ENCODE data around the gene UAP1. TPM values are rescaled to one million over a fixed set of nuclear protein-coding genes. Genes with fewer than 3 reads are reported as not detected.

UAP1 gene
- polyA plus RNA-seq, 1 donor from 2014 or later: 40.1 TPM

DNA sequence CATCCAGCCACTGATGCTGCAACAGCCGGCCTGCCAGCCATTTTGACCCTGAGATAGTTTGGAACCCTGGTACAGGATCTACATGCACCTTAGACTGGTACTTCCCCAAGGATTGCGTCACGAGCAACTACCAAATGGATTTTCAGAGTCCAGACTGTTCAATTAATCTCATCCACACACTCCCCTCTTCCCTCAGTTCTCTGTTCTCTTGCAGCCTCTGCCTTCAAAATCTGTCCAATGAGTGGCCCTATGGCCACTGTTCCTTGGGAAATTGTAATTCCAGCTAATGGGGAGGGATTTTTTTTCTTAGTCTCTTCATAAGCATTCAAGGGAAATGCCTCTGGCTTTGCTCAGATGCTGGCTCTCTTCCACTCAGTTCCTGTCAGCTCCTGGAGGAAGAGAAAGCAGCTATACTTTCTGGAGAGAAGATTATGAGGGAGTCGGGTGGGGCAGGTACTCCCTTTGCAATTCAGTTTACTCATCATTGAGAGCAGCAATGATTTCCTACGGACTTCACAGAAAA, 19.8 kb upstream of the UAP1 start:
- Histone ChIP-seq H3K27ac (ENCODE audit: low read length) (no peak overlapping the region), H3K27me3 (ENCODE audit: insufficient read depth, low read depth, low read length) (no peaks in the 10 kb centered on the region)

DNA sequence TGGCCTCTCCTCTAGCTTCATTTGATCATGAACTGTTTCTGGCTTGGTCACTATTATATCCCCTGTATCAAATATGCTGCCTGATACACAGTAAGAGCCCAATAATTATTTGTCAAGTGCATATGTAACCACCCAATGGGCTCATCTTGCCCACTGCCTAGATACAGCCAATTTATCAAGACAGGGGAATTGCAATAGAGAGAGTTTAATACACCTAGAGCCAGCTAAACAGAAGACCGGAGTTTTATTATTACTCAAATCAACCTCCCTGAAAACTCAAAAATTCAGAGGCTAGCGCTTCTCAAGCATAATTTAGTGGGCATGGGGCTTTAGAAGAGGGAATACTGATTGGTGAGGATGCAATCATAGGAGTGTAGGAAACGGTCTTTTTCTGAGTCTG, 18.3 kb upstream of the UAP1 start:
- no peak for TF ChIP-seq MXI1 (conservative IDR thresholded peaks at IDR 0.05; ENCODE audit: poor library complexity, severe bottlenecking)
- no peaks in the 10 kb centered on the region for H3K79me2 ChIP-seq (replicated peaks; ENCODE audit: insufficient read depth, low read length)
- no peak overlapping the region for H3K9ac ChIP-seq (ENCODE audit: low read length)
- H2AFZ ChIP-seq (ENCODE audit: low read depth, low read length): no peak overlapping the region
- H3K9me2 ChIP-seq (ENCODE audit: insufficient read depth, low read length): no peaks in the 10 kb centered on the region
- no peak overlapping the region for H3K4me2 ChIP-seq (ENCODE audit: low read length)
- H3F3A ChIP-seq (ENCODE audit: insufficient read depth, low read length, poor library complexity, severe bottlenecking): no peaks in the 10 kb centered on the region
- H3K36me3 ChIP-seq (ENCODE audit: insufficient read depth, low read length): no peaks in the 10 kb centered on the region
- H3K9me3 ChIP-seq (ENCODE audit: low read length): no peaks in the 10 kb centered on the region
- H4K20me1 ChIP-seq (ENCODE audit: insufficient read depth): no peaks in the 10 kb centered on the region
- H3K27ac ChIP-seq (ENCODE audit: low read length): no peak overlapping the region
- no peaks in the 10 kb centered on the region for H3K27me3 ChIP-seq (ENCODE audit: insufficient read depth, low read depth, low read length)
- no peak overlapping the region for H3K4me3 ChIP-seq (ENCODE audit: low read length)

More for the DNA sequence above, 19.8 kb upstream of the UAP1 start:
- no peaks in the 10 kb centered on the region for H4K20me1 ChIP-seq (ENCODE audit: insufficient read depth)
- H3K9ac ChIP-seq (ENCODE audit: low read length): no peak overlapping the region
- no peaks in the 10 kb centered on the region for H3K9me3 ChIP-seq (ENCODE audit: low read length)
- no peaks in the 10 kb centered on the region for H3K36me3 ChIP-seq (ENCODE audit: insufficient read depth, low read length)
- no peak overlapping the region for H2AFZ ChIP-seq (ENCODE audit: low read depth, low read length)
- no peak for TF ChIP-seq MXI1 (conservative IDR thresholded peaks at IDR 0.05; ENCODE audit: poor library complexity, severe bottlenecking)
- TF ChIP-seq SMC3 (conservative IDR thresholded peaks at IDR 0.05; ENCODE audit: poor library complexity): no peak
- no peaks in the 10 kb centered on the region for H3F3A ChIP-seq (ENCODE audit: insufficient read depth, low read length, poor library complexity, severe bottlenecking)
- no peaks in the 10 kb centered on the region for H3K79me2 ChIP-seq (replicated peaks; ENCODE audit: insufficient read depth, low read length)
- no peak overlapping the region for H3K4me3 ChIP-seq (ENCODE audit: low read length)
- H3K4me2 ChIP-seq (ENCODE audit: low read length): no peak overlapping the region
- H3K9me2 ChIP-seq (ENCODE audit: insufficient read depth, low read length): no peaks in the 10 kb centered on the region

DNA sequence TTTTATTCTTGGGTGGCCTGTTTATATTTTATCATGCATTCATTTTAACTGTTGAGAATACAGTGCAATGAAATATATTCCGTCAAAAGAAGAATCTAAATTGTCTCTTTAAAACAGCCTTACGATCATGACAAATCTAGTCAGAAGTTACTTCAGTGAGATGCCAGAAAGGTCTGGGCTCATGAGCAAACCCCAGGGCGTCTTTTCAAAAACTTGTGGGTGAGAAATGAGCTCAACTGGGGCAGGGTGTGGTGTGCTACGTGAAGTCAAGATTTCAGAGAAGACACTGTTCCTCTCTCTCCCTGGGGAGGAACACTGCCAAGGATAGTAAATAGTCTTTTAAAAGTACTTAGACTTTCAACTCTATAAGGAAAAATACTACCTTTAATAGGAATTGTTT, 13.4 kb upstream of the UAP1 start:
- Histone ChIP-seq H4K20me1 (ENCODE audit: insufficient read depth) (no peaks in the 10 kb centered on the region), H3F3A (ENCODE audit: insufficient read depth, low read length, poor library complexity, severe bottlenecking) (no peaks in the 10 kb centered on the region), H3K4me2 (ENCODE audit: low read length) (no peak overlapping the region), H3K27me3 (ENCODE audit: insufficient read depth, low read depth, low read length) (no peaks in the 10 kb centered on the region), H2AFZ (ENCODE audit: low read depth, low read length) (no peak overlapping the region), H3K9me2 (ENCODE audit: insufficient read depth, low read length) (no peaks in the 10 kb centered on the region), H3K27ac (ENCODE audit: low read length) (no peak overlapping the region), H3K9me3 (ENCODE audit: low read length) (no peaks in the 10 kb centered on the region), H3K36me3 (ENCODE audit: insufficient read depth, low read length) (no peaks in the 10 kb centered on the region), H3K9ac (ENCODE audit: low read length) (no peak overlapping the region), H3K4me3 (ENCODE audit: low read length) (no peak overlapping the region), H3K79me2 (replicated peaks; ENCODE audit: insufficient read depth, low read length) (no peaks in the 10 kb centered on the region)
- no peak for TF ChIP-seq RAD21 (conservative IDR thresholded peaks at IDR 0.05)
- no peak for TF ChIP-seq EP300 (conservative IDR thresholded peaks at IDR 0.05; ENCODE audit: poor library complexity, severe bottlenecking)
- TF ChIP-seq, protein P1, sequence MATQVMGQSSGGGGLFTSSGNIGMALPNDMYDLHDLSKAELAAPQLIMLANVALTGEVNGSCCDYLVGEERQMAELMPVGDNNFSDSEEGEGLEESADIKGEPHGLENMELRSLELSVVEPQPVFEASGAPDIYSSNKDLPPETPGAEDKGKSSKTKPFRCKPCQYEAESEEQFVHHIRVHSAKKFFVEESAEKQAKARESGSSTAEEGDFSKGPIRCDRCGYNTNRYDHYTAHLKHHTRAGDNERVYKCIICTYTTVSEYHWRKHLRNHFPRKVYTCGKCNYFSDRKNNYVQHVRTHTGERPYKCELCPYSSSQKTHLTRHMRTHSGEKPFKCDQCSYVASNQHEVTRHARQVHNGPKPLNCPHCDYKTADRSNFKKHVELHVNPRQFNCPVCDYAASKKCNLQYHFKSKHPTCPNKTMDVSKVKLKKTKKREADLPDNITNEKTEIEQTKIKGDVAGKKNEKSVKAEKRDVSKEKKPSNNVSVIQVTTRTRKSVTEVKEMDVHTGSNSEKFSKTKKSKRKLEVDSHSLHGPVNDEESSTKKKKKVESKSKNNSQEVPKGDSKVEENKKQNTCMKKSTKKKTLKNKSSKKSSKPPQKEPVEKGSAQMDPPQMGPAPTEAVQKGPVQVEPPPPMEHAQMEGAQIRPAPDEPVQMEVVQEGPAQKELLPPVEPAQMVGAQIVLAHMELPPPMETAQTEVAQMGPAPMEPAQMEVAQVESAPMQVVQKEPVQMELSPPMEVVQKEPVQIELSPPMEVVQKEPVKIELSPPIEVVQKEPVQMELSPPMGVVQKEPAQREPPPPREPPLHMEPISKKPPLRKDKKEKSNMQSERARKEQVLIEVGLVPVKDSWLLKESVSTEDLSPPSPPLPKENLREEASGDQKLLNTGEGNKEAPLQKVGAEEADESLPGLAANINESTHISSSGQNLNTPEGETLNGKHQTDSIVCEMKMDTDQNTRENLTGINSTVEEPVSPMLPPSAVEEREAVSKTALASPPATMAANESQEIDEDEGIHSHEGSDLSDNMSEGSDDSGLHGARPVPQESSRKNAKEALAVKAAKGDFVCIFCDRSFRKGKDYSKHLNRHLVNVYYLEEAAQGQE (IDR thresholded peaks at IDR 0.05; ENCODE audit: borderline replicate concordance): no peak
- no peak for TF ChIP-seq SMC3 (conservative IDR thresholded peaks at IDR 0.05; ENCODE audit: poor library complexity)
- TF ChIP-seq, protein P2, sequence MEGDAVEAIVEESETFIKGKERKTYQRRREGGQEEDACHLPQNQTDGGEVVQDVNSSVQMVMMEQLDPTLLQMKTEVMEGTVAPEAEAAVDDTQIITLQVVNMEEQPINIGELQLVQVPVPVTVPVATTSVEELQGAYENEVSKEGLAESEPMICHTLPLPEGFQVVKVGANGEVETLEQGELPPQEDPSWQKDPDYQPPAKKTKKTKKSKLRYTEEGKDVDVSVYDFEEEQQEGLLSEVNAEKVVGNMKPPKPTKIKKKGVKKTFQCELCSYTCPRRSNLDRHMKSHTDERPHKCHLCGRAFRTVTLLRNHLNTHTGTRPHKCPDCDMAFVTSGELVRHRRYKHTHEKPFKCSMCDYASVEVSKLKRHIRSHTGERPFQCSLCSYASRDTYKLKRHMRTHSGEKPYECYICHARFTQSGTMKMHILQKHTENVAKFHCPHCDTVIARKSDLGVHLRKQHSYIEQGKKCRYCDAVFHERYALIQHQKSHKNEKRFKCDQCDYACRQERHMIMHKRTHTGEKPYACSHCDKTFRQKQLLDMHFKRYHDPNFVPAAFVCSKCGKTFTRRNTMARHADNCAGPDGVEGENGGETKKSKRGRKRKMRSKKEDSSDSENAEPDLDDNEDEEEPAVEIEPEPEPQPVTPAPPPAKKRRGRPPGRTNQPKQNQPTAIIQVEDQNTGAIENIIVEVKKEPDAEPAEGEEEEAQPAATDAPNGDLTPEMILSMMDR (IDR thresholded peaks at IDR 0.05; ENCODE audit: poor library complexity, severe bottlenecking): no peak
- no peak for TF ChIP-seq POLR2AphosphoS5 (IDR thresholded peaks at IDR 0.05)
- no peak for TF ChIP-seq TAF1 (IDR thresholded peaks at IDR 0.05; ENCODE audit: low read depth)
- no peak for TF ChIP-seq MXI1 (conservative IDR thresholded peaks at IDR 0.05; ENCODE audit: poor library complexity, severe bottlenecking)
- no peak for TF ChIP-seq EZH2 (IDR thresholded peaks at IDR 0.05; ENCODE audit: borderline replicate concordance, insufficient read depth, low read length, poor library complexity, severe bottlenecking)
